ENCODE data around the gene B3GNT3.

DNA sequence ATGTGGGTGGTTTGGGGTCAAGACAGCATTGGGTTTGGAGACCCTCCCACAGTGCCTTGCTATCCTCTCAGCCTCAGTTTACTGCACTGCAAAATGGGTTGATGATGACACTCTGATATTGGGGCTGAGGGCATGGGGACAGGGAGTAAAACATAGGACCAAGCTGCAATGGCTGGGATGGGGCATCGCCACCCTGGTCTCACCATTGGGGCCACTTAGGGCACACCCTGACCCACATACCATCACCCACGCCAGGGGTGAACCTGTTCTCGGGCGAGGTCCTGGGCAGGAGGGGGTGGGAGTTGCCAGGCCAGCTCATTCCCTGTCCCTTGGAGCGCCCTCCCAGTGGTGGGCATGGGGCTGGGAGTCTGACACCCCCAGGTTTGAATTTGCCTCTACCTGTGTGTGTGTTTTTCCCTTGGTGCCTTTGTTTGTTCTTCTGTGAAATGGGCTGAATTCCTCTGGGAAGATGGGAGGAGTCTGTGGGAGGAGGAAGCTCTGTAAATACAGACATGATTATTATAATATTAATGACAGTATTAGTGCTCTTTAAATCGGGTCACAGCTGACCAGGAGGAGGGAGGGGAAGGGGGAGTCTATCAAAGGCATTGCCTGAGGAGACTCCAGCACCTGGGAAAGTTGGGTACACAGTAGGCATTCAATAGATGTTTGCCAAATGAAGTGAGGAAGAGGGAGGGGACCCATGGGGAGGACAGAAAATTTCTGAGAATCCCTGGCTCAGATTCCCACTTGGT, 45.9 kb upstream of the B3GNT3 start:
- TF ChIP-seq, protein P1, sequence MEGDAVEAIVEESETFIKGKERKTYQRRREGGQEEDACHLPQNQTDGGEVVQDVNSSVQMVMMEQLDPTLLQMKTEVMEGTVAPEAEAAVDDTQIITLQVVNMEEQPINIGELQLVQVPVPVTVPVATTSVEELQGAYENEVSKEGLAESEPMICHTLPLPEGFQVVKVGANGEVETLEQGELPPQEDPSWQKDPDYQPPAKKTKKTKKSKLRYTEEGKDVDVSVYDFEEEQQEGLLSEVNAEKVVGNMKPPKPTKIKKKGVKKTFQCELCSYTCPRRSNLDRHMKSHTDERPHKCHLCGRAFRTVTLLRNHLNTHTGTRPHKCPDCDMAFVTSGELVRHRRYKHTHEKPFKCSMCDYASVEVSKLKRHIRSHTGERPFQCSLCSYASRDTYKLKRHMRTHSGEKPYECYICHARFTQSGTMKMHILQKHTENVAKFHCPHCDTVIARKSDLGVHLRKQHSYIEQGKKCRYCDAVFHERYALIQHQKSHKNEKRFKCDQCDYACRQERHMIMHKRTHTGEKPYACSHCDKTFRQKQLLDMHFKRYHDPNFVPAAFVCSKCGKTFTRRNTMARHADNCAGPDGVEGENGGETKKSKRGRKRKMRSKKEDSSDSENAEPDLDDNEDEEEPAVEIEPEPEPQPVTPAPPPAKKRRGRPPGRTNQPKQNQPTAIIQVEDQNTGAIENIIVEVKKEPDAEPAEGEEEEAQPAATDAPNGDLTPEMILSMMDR (IDR thresholded peaks at IDR 0.05) = no peak
- TF ChIP-seq EZH2 (IDR thresholded peaks at IDR 0.05; ENCODE audit: borderline replicate concordance, insufficient read depth, low read depth, low read length, poor library complexity, severe bottlenecking) = no peak

Measured in B cell (primary cell).